GM19452 (cell line): ENCODE measurements around the gene KIF9.
"Not testable (repeated sequence)": the region's sequence is repeated elsewhere in the genome, so short reads cannot be mapped to it uniquely, and the experiment has no call there.

Experiments used
- ATAC-seq: cut with Tn5 transposase; IDR thresholded peaks from one replicate; pipeline ENCODE4 v1.9.1; 2021; ENCODE audit not compliant: unreplicated experiment

The KIF9 gene

DNA sequence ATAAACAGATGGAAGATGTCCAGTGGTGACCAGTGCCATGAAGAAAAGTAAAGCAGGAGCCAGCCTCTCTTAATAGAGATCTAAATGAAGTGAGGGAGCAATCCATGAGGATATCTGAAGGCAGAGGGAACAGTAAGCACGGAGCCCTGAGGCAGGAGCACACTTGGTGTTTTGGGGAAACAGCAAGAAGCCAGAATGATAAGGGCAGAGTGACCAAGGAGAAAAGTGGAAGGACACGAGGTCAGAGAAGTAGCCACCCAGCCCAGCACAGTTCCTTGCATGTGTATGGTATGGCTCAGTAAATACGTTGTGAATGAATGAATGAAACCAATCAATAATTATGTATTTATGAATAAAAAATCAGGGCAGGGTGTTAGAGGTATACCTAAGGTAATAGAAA lies 11.8 kb upstream of the KIF9 start:
- ATAC-seq = no peak

DNA sequence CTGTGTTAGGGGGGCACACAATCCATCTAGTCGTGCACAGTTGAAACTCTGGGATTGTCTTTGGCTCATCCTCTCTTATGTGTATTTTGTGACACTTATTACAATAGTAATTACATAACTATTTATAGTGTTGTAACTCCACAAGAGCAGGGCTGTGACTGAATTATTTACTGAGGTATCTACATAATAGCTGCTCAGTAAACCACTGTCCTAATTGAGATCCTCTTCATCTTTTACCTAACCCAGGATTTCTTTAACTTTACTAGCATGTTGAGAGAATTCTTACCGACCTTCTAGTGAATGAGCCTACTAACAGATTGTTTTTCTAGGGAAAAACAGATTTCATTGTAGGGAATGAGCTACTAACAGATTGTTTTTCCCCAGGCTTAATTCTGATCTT lies 11.2 kb upstream of the KIF9 start:
- no peak for ATAC-seq

DNA sequence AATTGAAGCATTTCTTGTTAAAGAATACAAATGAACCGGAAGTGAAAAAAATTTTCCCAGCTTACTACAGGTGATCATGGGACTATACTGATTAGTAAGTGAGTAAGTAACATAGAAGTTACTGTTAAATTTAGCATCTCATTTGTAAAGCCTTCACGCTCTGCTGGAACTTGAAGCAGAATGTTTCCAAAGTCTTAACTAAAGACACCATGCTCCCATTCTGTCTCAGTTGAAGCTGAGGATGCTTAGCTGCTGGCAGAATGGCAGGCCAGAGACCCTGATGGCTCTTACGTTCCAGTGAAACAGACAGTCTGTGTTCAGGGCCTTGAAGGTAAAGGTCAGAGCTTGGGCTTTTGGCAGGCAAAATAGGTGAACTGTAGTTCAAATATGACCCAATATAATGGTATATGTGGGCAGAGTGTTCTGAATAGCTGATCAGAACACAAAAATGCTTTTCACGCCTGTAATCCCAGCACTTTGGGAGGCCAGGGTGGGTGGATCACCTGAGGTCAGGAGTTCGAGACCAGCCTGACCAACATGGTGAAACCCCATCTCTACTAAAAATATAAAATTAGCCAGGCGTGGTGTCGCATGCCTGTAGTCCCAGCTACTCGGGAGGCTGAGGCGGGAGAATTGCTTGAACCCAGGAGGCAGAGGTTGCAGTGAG lies 9.3 kb upstream of the KIF9 start:
- ATAC-seq = peak; percentile 60

DNA sequence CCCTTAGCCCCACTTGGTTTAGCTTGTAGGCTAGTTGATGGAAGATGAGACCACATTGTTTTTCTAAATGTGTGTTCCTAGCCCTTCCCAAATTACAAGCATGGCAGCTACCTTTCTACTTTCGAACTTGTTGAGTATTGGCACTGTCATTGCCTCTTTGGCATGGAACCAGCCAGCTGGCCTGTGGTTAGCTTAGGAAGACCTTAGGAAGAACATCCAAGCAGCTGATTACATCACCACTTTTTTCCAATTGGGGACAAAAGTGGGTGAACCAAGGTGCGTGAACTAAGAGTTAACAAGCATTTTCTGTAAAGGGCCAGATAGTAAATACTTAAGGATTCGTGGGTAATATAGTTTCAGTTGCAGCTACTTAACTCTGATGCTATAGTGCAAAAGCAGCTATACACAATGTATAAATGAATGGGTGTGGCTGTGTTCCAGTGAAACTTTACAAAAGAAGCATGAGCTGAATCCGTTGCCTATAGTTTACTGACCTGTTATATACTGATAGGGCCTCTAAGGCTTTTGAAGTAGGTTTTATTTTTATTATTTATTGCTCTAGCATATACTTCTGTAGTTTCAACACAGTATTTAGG lies 8.7 kb upstream of the KIF9 start:
- peak; percentile 29 for ATAC-seq

DNA sequence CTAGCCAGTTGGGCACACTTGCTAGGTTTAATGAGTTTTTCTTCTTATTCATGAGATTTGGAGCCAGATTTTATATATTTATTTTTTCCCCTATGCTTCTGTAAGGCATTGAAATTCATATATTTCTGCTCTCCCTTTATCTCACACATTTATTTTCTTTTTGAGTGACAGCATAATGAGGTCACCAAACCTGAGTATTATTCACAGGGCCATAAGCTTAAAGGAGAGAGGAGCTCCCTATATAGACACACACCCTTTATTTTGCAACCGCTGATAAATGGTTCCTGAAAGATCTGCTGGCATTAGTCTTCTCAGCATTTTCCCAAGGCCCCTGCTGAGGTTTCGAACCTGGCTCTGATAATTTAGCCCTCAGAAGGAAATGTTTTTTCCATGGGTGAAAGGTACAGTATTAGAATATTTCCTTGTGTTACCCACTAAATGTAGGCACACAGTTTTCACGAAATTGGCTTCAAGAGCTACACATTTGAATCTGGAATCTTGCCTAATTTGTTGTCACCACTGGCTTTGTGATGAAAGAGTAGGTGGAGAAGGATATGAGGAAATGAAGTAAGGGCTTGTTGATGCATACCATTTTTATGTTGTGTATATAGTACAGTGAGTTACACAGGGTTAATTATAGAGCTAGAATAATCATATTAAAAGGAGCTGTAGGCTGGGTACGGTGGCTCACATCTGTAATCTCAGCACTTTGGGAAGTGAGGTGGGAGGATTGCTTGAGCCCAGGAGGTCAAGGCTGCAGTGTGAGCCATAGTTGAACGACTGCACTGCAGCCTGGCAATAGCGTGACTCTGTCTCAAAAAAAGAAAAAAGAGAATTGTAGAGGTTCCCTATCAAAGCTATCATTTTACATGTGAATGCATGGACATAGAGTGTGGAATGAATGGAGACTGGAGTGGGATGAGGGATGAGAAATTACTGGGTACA lies 6.6 kb upstream of the KIF9 start:
- no peak for ATAC-seq

DNA sequence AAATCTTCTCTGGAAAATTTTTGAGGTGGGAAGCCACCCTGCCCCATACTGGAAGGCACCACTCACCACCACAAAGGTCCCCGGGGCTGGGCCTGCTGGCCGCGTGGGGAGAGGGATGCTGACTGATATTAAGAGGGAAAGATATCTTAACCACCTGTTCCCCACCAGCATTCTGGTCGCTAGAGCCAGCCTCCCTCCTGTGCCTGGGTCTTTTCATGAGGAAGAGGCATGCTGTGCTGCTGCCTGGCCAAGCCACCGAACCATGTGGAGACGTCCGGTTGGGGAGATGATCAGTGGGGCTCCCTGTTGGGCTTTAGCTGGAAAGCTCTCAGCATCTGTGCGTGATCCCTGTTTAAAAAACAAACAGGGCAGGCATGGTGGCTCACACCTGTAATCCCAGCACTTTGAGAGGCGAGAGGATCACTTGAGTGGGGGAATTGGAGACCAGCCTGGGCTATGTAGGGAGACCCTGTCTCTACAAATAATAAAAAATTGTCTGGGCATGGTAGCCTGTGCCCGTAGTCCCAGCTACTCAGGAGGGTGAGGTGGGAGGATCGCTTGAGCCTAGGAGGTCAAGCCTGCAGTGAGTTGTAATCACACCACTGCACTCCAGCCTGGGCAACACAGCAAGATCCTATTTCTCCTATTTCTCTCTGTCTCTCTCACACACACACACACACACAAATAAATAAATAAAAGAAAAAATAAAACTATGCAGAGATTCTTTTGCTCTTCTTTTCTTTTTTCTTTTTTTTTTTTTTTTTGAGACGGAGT lies 1.2 kb upstream of the KIF9 start:
- ATAC-seq = no peak

DNA sequence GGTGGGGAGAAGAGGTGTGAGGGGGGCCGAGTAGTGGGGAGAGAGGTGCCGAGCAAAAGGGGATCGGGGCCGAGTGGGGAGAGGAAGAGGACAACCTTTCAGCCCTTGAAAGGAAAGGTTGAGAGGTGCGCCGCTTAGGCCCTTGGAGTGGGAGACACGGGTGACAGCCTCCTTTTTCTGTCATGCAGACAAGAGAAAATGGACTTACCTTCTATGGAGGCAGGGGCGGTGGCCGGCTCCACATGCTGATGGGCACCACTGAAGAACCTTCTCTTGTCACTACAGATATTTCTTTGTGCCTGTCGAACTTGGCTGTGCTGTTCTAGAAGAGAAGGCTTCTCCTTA lies 566 bp upstream of the KIF9 start:
- ATAC-seq = no peak

DNA sequence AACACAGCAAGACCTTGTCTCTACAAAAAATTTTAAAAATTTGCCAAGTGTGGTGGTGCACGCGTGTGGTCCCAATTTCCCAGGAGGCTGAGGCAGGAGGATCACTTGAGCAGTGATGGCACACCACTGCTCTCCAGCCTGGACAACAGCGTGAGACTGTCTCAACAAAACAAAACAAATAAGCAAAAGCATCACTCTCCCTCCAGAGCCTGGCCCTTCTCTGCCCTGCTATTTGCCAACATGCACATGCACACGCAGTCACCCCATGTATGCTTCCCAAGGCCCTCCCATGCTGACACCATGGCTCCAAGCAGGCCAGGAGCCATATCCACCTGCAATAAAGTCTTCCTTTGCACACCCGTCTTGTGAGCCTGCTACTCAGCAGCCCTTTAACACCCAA lies 2.1 kb downstream of the KIF9 start:
- ATAC-seq = no peak

DNA sequence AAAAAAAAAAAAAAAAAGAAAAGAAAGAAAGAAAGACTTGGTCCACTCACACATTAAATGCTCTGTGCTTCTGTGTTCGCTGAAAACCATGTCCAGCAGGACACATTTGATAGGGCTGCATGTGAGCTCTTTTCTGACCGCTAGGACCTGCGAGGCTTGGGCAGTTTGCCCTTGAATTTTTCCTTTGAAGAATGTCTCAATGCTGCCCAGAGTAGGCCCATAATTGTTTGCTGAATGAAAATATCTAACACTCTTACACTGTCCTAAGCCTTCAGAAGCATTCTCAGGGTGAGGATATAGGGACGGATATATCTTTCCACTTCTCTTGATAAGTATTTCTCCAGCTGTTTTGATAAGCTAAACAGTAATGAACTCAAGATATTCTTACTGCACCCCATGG lies 6.0 kb downstream of the KIF9 start:
- ATAC-seq = no peak

DNA sequence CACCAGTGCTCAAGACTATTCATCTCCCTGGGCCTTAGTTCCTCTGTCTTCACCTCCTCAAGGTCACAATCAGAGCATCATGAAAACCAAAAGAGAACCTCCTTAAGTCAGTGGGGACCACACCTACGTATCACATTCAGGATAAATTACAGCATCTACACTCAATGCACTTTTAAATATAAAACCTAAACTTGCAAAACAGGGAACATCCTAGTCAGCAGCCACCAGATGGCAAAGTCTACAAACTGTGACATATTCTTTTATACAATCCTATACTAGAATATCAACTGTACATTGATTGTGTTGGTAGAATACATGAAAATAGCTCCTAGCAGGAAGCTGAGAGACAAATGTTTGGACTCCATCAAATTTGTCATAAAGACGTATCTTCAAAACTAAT lies 7.9 kb downstream of the KIF9 start:
- no peak for ATAC-seq

DNA sequence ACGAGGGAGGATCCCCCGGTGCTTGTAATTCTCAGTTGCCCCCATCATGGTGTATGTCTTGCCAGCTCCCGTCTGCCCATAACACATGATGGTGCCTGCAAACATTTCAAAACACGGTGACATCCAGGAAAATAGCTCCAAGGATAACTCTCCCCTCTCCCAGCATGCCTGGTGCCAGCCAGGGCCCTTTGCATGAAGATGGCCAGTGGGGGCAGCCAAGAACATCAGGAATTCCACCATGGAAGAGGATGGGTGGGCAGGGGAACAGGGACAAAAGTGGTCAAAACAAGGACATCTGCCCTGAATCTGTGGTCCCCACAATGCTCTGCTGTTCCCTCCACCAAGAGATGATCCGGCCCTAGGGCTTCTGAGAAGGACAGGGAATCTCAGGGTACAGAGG lies 9.0 kb downstream of the KIF9 start:
- ATAC-seq = no peak

DNA sequence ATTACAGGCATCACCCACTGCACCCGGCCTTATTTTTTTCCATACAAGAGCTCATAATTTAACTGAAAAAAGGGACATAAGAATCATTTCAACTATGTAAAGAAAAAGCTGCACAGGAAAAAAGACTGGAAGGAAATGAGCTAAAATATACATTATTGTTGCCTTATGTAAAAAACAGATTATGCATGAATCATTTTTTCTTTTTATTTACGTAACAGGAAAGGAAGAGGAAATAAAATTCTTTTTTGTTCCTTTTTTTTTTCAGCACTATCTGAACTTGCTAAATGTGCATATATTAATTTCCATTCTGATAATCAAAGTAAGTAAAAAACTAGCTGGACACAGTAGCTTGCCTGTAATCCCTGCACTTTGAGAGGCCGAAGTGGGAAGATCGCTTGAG lies 12.1 kb downstream of the KIF9 start:
- ATAC-seq = no peak

DNA sequence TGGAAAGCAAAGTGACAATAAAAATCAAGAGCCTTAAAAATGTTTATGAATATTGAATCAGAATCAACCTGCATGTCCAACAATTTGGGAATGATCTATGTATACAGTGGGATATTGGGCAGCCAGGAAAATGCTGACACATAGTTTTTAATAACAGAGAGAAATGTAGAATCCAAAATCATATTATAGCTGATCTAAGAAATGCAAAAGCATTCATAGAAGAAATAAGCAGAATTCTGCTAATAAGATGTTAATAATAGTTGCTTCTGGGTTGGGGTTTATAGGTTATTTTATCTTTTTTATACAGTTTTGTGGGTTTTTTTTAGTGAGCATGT lies 15.1 kb downstream of the KIF9 start:
- ATAC-seq = no peak

DNA sequence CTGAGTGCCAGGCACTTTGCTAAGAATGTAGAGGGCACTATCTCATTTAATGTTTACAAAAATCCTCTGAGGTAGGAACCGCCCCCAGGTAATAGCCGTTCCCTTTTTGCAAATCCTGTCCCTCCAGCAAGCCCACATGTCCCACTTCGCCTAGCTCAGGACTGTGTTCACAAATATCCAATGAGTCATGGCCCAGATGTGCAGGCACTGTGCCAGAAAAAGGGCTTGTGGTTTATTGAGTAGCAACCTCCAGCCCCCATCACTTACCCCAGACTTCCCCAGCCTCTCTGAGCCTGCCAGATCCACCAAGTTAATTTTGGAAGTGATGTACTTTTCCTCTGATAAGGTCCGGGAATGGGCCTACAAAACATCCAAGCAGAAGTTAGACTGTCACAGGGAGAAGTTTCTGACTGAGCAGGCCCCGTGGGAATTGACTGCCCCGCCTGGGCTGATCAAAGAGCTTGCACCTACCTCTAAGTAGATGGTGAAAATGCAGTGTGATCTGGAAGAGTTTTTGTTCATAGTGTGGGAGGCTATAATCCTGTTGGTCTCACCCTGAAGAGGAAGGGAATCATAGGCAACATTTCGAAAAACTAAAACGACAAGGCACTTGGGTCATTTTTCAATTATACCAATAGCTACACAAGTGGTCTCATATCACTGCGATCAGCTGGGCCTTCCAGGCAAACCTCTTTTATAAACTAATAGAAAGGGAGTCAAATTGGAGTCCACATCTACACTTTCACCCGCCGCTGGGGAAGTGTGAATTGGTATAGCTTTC lies 15.7 kb downstream of the KIF9 start:
- no peak for ATAC-seq

DNA sequence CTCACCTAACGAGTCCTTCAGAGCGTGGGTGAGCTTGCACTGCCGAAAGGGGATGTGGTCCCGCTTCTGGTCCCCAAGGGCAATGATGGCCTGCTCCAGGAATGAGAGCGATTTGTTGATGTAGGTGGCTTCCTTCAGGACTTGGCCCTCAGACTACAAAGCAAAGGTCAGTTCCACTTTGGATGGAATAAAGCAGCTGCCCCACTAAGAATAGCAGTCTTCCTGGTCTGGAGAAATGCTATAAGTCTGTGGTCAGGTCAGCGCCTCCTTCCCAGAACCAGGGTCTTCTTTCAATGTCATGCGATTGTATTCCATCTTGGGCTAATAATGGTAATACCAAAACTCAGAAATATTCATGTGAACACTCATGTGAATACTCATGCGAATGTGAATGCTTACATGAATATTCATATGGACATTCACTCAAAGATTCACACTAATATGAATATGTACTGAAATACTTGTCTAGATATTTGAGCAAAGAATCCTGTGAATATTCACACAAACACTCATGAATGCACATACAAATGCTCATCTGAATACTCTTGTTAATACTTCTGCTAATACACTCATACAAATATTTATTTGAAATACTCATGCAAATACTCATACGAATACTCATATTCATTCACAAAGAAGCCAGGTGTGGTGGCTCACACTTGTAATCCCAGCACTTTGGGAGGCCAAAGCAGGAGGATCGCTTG lies 16.7 kb downstream of the KIF9 start:
- no peak for ATAC-seq

DNA sequence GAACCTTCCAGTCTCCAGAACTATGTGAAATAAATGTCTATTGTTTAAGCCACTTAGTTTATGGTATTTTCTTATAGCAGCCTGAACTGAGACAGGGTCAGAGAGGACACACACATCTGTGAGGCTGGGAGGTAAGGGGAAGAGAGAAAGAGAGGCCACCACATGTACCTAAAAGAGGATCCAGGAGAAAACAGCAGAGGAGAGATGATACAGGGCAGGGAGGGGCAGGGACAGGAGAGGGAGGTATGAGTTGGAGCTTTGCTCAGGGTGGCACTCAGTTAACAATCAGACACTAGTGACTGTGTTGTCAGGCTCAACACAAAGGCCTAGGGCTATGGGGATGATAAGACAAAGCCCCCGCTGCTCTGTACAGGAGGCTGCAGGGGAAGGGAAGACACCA lies 17.6 kb downstream of the KIF9 start:
- no peak for ATAC-seq

DNA sequence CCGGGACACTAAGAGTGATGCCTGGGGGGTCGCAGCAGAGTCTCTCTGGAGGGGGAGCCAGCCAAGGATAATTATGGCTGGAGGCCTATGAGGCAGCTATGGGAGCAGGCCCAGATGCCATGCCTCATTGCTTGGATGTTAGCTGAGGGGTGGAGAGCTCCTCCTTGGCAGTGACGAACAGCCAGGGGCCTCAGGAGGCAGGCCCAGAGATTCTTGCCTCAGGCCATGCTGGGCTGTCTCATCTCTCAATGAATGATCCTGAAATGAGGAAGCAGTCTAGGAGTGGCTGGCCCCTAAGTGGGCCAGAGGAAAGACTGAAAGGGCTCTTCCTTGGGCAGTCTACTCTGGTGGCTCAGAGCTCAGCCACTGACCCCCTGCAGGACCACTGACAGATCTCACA lies 21.3 kb downstream of the KIF9 start:
- no peak for ATAC-seq

DNA sequence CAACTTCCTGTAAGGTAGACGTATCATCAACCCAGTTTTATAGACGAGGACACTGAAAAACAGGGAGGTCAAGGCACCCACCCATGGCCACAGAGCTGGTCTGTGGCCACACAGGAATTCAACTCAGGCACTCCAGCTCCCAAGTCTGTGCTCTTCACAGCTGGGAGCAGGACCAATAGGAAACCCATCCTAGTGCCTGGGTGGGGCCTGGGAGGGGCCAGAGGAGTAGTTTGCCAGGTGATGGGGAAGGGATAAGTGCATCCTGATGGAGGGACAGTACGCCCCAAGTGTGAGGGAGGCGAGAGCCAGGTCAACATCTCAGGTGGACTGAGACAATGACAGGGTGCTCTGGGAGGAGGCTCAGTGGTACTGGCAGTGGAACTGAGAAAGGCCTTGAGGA lies 22.0 kb downstream of the KIF9 start:
- no peak for ATAC-seq

DNA sequence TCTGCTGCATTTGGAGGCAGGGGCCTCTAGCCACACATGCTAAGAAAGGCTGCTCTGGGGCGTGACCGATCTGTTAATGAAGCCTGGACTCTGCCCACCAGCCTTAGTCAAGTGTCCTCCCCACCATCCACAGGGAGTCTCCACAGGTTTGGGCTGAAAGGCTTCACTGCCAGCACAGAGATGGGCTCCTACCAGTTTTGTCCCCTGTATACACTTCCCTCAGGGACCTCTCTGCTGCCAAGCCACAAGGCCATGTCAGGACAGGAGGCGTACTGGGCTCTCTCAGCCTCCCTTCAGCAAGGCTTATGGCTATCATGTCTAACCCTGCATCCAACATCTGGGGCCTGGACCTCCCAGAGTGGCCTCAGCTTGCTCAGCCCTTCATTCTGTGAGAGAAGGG lies 23.5 kb downstream of the KIF9 start:
- no peak for ATAC-seq

DNA sequence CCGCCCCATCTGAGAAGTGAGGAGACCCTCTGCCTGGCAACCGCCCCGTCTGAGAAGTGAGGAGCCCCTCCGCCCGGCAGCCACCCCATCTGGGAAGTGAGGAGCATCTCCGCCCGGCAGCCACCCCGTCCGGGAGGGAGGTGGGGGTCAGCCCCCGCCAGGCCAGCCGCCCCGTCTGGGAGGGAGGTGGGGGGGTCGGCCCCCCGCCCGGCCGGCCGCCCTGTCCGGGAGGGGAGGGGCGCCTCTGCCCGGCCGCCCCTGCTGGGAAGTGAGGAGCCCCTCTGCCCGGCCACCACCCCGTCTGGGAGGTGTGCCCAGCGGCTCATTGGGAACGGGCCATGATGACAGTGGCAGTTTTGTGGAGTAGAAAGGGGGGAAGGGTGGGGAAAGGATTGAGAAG lies 26.3 kb downstream of the KIF9 start:
- not testable (repeated sequence) for ATAC-seq
